HPDE6-E6E7 (cell line): ENCODE results near the gene SLC11A2.

Source experiments
- DNase-seq: peaks from one replicate; pipeline ENCODE4 v3.0.0; 2011; ENCODE audit warnings: missing footprints; ENCODE audit errors: extremely low spot score

SLC11A2 gene

DNA sequence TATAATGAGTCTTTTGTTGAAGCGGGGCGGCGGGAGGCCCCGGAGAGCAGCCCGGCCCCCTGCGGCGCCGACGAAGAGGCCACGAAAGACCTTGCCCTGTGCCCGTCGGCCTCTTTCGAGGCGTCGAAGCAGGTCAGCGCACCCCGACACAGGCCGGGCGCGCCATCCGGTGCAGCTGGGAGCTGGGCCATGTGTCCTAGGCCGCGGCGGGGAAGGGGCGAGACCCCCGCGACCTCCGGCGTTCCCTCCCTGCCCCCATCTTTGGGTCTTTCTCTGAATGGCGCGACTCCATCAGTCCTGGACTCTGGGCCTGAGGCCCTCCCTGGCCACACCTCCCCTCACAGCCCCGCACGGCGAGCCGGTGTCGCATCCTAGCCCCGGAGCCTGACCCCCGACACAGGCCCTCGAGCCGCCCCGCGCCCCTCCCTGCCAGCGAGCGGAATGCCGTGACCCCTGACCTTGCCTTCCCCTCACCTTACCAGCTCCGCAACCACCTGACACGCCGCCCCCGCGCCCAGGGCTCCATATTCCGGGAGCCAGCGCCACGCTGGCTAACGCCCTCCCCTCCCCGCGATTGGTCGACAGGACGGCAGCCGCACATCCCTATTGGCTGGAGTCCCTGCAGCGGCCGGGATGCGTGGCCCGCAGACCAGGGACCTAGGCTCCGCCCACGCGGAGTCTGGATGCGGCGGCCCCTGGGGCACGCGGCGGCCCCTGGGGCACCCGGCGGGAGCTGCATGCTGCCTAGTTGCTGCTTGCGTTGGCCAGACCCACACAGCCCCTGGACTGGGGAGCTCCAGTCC, at the start of gene SLC11A2:
Gene SLC11A2, minus strand, starts transcription at position 549 of the 803 bp plus-strand sequence. CDS start 15,656 bp downstream, outside the sequence.
- DNase-seq, result peak; percentile 94

DNA sequence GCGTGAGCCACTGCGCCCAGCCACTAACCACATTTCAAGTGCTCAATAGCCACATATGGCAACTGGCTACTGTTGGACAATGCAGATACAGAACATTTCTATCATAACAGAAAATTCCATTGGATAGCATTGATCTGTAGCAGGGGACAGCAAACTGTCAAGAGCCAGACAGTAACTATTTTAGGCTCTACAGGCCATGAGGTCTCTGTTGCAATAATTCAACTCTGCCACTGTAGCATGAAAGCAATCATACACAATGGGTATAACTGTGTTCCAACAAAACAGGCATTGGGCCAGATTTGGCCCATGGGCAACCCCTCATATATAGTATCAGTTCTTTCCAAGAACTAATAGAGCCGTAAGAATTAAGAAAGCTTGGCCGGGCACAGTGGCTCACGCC, 49.2 kb upstream of the SLC11A2 start:
- DNase-seq, result no peak

DNA sequence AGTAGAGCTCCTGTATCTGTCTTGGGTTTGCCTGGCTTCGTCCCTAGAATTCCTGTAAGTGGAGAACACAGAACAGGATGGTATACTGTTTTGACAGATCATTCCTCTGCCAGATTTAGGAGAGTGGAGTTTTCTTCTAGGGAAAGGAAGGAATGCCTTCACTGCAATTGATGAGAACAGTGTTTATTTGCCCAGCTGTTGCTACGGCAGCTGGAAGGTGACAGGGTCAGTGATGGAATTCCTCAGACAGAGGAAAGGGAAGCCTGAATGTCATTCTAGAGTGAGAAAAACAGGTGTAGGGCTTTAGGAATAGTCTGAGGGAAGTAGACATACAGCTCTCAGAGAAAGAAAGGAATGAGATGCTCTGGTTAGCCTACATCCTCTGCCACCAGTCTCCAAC, 45.5 kb upstream of the SLC11A2 start:
- no peak for DNase-seq

DNA sequence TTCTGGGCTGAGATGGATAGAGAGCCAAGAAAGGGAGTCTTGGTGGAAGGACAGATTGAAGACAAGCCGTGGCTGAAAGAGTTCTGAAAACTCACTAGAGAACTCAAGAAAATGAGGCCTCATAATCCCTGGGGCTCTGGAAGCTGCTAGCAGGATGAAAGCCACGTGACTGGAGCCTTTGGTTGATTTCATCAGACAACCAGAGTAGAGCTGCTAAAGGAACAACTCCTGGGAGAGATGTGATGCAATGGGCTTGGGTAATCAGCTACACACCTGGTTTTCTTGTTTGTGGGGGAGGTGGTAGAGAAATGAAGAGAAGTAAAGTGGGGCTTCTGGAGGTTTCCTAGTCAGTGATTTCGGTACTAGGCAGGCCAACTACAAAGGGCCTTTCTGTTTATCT, 43.8 kb upstream of the SLC11A2 start:
- DNase-seq, result peak; percentile 75

DNA sequence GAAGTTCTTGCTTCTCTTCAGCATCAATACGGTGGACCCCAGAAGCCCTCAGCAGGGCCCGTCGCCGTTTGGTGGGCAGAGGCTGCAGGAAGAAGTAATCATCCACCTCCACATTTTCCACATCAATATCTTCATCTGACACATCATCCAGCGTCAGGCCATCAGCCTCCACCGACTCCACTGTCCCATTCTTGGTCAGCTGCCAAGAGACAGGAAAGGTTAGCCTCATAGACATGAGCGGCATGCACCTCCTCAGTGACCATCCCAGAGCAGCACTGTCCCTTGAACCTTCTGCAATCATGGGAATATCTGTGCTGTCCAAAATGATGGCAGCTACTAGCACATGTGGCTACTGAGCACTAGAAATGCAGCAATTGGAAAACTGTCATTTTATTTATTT, 41.6 kb upstream of the SLC11A2 start:
- DNase-seq, result no peak

DNA sequence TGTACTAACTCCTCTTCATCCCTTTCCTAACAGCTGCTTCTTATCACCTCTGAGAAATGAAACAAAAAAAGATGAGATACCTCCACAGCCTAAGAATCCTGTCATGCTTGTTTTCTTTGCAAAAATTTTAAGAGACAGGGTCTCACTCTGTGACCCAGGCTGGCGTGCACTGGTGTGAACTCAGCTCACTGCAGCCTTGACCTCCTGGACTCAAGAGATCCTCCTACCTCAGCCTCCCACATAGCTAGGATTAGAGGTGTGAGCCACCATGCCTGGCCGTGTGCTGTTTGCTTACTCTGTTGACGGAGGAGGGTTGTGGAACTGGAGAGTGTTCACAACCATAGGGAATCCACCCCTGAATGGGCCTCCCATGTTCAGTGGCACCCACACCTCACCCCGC, 41.0 kb upstream of the SLC11A2 start:
- DNase-seq, result no peak

DNA sequence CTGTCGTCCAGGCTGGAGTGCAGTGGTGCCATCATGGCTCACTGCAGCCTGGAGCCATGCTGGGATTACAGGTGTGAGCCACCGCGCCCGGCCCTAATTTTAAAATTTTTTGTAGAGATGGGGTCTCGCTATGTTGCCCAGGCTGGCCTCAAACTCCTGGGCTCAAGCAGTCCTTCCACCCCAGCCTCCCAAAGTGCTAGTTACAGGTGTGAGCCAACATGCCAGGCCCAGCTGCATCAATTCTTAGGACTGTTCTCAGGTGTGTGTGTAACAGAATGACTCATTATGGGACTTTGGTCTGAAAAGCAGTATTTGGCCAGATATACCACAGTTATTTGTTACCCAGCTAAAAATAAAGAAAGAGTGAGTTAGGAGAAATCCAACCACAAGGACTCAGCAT, 39.3 kb upstream of the SLC11A2 start:
- DNase-seq, result no peak

DNA sequence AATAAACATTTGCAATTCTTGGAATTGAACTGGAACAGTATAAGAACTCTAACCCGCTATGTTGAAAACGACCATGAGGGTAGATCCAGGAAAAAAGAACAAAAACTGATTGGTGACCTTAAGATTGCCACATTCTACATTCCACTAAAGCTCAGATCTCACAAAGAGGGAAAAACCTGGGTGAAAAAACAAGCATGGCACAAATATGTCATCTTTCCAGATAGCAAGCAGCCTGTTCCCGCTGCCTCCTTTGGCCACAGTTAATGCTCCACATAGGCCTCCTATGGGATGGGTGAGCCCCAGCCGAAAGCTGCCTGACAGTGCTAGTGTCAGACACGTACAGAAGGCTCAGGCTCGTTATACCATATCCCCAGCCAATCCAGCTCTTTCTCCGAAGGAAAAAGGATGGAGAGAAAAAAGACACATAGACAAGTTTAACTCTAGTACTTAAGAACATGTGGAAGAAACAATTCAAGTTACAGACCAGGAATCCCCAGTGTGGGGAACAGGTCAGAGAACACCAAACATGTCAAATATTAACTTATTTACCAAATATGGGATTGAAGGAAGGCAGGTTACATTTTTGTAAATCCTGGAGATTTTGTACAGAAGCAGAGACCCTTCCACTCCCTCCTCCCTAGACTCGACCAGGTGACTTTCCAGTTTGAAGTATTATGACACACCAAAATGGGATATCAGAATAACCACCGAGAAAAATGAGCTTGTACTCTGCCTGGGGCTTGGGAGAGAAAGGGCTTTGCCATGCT, 36.6 kb upstream of the SLC11A2 start:
- DNase-seq, result no peak

DNA sequence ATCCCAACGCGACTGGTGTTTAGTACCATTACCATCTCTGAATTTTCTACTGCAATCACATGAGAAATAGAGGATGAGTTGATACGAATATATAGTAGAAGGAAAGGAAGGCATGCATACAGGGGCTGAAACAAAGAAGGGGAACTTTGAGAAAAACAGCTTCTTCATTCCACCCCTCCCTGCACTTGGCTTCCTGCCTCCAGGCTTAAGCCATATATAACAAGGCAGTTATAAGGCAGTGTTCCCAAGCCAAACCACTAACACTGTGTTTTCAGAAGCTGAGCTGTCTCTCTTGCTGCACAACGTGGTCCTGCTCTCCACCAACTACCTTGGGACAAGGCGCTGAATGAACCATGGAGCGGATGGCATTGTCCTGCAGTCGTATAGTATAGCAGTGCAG, 32.9 kb upstream of the SLC11A2 start:
- no peak for DNase-seq

DNA sequence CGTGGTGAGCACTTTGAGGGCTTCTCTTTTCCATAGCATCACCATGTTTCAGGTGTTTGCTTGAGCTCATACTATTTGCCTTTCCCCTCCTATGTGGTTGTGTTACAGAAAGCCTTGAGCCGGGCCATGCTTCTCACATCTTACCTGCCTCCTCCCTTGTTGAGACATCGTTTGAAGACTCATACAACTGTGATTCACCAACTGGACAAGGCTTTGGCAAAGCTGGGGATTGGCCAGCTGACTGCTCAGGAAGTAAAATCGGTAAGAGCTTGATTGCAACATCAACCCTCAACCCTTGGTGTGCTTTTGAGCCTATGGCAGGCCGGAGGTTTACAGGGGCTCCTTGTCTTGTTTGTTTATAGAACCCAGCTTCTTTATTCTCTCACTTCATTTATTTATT, 30.1 kb upstream of the SLC11A2 start:
- DNase-seq, result peak; percentile 84

DNA sequence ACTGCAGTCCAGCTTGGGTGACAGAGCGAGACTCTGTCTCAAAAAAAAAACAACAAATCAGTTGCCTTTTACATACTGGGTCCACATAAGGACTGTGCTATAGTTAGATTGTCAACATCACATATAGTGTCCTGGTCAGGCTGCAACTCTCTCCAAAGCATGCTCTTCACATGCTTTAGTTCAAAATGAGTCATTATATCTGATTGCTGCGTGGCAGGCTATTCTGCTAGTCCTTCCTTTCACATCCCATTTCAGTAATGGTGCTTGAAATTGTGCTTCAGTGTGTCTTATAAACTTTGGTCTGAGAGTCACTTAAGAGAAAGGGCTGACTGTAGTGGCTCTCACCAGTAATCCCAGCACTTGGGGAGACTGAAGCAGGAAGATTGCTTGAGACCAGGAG, 28.9 kb upstream of the SLC11A2 start:
- no peak for DNase-seq

DNA sequence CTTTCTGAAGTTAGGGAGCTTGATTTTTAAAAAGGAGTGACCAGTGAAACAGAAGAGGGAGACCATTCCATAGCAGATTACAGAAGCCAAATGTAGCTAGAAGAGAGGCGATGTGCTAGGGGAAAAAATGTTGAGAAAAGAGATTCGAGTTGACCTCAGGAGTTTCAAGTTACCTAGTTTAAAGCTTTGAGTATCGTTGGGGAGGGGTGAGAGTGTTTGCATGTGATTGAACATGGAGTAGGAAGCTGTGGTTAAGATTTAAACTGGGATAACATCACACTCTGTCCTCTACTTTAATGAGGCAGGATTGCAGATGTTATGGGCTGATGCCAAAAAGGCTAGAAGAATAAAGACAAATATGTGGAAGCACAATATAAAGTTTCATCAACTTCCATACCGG, 25.6 kb upstream of the SLC11A2 start:
- no peak for DNase-seq

DNA sequence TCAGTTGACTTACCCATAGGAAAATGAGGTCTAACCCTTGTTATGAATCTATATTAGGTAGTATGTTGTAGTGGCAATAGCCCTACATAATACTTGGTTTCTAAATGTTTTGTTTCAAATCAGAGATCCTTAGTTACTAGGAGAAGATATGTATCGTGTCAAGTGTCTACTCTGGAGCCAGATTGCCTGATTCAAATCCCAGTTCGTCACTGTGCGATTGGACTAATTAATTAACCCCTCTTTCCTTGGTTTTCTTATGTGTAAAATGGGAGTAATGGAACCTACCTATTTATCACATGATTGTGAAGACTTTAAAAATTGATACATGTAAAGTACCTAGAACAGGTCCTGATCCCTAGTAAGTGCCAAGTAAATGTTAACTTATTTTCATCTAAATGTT, 23.3 kb upstream of the SLC11A2 start:
- no peak for DNase-seq

DNA sequence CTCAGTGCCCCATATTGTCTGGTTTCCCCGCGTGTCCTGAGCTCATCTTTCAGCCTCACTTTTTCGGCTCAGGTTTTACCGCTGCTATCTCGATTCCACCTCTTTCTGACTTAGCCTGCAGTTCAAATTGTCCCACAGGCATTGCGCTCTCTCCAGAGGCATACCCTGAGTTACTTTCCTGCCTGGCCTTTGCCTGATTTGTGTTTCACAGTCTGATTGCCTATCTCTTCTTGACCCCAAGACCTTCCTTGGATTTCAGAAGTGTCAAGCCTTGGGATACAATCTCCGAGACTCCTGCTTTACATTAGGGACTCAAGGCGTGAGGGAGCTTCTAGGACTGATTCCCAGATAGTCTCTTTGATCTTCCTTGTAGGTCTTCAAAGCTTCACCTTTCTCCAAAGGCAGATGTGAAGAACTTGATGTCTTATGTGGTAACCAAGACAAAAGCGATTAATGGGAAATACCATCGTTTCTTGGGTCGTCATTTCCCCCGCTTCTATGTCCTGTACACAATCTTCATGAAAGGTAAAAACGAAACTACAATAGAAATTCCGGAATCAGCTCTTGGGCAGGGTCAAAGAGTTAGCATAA, 22.6 kb upstream of the SLC11A2 start:
- DNase-seq, result no peak

DNA sequence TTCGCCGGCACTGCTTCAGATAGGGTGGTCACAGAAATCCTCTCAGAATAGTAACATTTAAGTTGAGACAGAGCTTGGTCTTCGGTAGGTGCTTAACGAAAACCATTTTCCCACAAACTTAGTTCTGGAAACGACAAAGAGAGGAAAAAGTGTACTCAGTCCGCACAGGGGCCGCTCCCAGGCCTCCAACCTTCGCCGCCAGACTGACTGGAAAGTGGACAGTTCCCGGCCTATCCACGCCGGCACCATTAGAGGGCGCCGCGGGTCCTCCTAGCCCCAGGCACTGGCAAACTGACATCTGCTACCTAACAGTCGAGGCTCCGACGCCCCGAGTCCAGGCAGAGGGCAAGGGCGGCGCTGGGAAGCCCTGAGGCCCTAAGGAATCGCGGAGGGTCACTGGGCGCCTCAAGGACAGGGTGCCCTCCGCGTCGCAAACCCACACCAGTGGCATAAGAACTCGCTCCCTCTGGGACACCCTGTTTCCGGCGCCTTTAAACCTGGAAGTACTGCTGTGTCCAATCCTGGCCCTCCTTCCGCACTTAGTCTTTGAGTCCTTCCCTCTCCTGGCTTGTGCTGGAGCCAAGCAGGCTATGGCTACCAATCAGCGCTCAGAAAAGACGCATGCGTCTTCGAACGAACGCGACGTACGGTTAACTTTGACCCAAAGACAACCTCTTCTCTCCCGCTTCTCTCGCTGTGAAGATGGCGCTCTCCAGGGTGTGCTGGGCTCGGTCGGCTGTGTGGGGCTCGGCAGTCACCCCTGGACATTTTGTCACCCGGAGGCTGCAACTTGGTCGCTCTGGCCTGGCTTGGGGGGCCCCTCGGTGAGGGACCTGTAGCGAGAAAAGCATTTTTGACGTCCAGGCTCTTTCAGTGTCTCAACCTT, 21.7 kb upstream of the SLC11A2 start, which contains the start of gene LETMD1:
Gene LETMD1, plus strand, starts transcription at position 673 of the 886 bp plus-strand sequence. Its CDS starts 30 bp downstream, at position 703.
- peak; percentile 97 for DNase-seq

DNA sequence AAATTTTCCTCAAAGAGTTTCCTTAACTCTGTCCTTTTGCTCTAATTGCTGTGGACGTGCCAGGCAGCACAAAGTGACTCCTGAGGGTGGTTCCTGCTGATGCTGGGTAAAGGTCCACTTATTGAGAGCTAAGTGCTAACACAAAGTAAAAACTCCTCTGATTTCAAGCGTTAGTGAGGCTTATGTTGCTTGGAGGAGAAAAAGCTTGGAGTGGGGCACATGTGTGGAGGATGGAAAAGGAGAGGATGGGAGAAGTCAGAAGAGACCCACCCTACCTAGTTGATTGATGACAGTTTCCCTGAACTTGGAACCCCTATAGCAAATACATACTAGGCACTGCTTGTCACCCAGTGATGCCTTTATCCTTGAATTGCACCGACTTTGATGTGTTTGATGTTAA, 10.1 kb upstream of the SLC11A2 start:
- no peak for DNase-seq

DNA sequence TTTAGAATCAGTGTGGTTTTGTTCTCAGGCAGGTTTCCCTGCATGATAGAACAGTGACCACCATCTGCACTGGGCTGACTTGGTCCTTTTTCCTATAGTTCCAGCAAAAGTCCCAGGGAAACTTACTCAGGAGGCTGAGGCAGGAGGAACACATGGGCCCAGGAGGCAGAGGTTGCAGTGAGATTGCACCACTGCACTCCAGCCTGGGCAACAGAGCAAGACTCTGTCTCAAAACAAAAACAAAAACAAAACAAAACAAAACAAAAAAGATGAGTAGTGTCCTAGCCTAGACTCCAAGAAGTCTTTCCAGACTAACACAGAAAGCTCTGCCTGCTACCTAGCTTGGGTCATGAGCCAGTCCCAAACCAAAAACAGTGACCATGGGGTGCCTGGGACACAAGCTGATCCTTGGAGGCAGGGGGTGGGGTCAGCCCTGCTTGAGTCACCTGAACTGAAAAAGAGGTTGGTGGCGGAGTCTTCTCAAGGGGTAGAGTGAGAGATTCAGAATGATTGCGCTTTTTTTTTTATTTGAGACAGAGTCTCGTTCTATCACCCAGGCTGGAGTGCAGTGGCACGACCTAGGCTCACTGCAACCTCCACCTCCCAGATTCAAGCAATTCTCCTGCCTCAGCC, 7.4 kb upstream of the SLC11A2 start:
- DNase-seq, result no peak

DNA sequence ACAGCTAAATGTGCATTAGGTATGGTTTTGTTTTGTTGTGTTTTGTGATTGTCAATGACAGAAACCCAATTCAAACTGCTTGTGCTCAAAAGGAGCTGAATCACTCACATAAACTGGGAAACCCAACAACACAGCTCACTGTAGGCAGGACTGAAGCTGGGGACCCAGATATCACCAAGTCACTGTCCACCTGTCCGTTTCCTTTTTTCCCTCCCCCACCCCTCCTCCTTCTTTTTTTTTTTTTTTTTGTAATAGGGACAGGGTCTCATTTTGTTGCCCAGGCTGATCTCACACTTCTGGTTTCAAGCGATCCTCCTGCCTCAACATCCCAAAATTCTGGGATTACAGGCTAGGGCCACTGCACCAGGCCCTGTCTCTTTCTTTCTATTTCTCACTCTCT, 6.9 kb upstream of the SLC11A2 start:
- DNase-seq, result no peak

DNA sequence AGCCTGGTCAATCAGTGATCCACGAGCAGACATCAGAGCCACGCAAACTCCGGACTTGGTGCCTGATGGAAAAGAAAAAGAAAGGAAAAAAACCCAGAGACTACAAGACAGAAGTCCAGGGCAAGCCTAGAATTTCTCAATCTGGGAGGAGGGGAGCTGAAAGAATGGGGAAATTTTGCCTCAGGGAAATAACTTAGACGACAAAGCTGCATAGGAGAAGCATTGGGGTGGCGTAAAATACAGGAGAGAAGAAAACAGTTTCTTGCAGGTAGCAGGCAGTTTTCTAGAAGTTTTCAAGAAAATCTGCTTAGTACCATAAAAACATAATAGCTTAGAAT, 2.6 kb upstream of the SLC11A2 start:
- no peak for DNase-seq

DNA sequence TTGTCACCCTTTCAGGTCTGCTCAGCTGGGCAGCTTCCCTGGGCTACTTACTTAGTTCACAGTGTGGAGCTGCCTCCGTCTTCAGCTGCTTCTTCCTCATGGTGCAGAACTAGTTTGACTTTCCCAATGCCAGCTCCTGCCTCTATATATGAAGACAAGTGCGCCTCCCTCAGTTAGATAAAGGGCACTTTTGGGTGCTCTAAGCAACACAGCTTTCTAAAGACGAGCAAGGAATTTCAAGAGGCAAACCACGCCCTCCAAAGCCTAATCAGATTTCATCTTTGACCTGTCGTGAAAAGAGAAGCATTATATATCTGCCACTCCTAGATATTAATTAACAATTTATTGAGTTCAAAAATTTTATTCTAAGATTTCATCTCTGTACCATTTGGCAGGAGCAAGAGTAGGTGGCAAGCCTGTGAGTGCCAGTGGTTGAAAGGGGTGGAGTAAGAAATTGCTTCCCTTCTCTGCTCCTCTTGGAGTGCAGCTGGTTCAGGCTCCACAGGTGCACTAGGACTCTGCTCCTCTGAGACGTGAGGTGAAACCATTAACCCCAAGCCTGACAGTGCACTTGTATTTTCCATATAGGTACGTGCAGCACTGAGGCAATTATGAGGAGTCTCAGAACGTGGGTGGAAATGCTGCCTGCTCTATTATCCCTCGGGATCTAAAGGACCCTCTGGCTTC, 2.1 kb upstream of the SLC11A2 start:
- DNase-seq, result peak; percentile 31

DNA sequence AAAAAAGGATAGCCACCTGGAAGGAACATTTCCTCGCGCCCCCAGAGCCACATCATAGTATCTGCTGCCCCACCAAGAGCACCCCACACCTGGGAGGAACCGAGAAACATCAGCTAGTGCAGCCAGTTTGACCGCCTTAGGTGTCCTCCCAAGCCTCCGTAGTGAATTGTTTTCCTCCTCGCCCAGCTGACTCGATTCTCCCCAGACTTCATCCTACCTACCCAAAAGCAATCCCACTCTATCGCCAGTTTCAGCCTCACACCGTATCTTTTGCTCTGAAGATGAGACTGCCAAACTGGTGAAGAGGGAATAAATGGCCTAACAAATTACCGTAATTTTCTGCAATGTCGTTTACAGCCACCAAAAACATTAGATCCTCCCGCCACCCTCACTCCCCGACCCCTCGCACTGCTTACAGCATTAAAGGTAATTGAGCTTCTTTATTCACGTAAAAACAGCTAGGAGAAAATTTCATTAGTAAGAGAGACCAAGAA, 1.2 kb upstream of the SLC11A2 start:
- no peak for DNase-seq
